HG03575 (cell line): ENCODE data around the gene ACSM2B.
"Not testable (repeated sequence)": the region's sequence is repeated elsewhere in the genome, so short reads cannot be mapped to it uniquely, and the experiment has no call there.

Experiments
- ATAC-seq: cut with Tn5 transposase; IDR thresholded peaks from one replicate; pipeline ENCODE4 v1.9.1; 2021; ENCODE audit not compliant: unreplicated experiment, insufficient number of reproducible peaks, low FRiP score; ENCODE audit errors: extremely low read depth

The ACSM2B gene

DNA sequence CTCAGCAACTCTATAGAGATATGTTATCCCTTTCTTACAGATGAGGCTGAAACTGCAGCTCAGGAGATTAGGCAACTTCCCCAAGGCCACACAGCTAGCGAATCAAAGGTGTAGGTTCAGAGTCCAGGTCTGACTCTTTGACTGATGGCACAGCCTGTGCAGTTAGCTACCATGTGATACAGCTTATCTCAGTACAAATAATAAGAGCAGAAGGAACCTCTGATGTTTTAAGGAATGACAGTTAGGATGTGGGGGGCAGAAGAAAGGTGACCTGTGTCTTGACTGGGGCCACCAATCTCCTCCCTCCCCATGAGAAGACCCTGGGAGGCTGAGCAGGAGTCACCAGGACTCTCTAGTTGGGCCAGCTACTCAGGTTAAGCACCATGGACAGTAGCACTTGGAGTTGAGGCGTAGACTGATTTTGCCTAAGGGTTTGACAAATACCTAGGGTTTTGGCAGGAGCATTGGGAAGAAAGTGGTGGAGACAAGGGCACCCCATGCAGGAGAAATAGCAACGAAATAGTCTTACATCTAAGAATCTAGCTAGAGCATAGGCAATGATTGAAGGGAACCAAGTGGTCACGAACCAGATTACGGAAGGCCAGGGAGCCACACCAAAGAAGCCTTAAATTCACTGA lies 22.8 kb upstream of the ACSM2B start:
- no peak for ATAC-seq

DNA sequence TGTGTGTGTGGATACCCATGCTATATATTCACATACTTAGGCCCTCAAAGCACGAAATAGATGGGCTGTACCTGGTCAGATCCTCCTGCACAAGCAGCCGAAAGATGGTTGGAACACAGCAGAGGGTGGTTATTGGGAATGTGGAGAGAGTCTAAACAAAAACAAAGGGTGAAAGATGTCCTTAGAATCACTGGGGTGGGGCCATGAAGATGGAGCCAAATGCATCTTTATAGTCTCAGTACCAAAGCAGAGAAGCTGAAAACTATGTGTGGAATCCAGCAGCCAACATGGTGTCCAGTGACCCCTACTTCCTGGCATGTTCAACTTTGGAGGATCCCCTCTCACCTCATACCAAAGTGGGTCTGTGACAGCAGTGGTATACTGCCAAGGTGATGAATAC lies 19.5 kb upstream of the ACSM2B start:
- ATAC-seq, result not testable (repeated sequence)

DNA sequence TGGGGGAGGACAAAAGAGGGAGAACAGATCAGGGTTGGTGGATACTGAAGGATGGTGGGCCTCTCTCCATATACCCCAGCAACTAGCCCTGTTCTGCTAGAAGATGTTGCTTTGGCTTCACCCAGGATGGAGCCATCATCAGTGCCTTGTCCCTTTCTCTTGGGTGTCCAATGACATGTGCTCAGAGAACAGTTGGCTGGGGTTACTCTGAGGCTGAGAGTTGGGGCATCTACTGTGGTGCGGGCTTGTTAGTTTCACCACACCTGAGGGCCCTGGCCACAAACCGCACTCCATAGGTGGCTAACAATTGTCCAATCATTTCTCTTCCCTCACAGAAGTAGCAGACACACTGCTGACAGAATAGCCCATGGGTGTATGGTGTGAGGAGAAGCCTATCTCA lies 18.9 kb upstream of the ACSM2B start:
- ATAC-seq, result not testable (repeated sequence)

DNA sequence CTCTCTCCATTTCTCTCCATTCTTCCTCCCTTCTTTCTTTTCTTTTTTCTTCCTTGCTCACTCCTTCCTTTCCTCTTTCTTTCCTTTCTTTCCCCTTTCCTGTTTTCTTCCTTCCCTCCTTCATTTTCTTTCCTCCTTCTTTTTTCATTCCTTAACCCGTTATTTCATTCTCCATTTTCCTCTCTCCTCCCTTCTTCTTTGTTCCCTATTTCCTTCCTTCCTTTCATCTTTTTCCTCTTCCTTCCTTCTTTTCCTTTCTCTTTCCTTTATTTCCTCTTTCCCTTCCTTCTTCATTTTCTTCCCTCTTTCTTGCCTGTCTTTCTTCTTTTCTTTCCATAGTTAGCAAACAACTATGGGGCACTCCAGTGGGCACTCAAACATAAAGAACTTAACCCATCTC lies 16.6 kb upstream of the ACSM2B start:
- not testable (repeated sequence) for ATAC-seq

DNA sequence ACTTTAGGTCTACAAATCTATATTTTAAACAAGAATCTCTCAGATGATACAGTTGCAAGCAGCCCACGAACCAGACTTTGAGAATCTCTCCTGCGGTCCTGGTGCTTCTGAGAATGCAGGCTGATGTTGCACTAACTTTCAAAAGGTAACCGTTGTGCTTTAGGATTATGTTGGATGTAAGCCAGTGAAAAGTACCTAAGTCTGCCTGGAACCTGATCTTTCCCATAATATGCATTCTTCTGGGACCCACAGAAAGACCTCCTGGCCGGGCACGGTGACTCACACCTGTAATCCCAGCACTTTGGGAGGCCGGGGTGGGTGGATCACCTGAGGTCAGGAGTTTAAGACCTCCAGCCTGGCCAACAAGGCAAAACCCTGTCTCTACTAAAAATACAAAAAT lies 13.3 kb upstream of the ACSM2B start:
- not testable (repeated sequence) for ATAC-seq

DNA sequence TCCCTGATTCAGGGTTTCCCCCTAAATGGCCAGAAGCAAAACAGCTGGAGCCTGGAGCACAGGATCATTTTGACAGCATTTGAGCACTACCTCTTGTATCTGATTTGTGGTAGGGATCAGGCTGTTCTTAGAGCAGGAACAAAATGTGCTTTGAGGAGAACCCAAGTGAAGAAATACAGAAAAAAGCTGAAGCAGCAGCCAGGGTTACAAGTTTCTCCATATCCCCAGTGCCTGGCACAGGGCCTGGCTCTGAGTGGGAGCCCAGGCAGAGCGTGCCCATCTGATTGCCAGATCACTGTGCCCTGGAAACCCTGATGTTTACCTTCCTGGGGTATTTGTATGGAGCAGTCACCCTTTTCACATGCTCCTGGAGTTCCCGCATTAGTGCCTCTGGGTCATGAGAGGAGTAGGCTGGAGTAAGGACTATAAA lies 11.5 kb upstream of the ACSM2B start:
- not testable (repeated sequence) for ATAC-seq

DNA sequence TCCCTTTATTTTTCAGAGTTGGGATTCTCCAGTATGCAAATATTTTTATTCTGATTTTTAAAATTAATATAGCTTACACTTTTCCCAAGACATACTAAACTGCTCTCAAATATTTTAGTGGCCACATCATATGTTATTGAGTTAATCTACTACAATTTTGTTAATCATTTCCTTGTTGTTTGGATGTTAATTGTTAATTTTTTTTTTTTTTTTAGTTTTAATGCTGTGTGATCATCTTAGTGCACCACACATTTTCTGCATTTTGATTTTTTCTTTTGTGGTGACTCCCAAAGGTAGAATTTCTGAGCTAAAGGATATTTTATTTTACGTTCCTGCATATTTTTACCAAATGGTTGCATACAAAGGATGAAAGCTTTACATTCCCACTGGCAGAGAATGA lies 10.5 kb upstream of the ACSM2B start:
- ATAC-seq, result not testable (repeated sequence)

DNA sequence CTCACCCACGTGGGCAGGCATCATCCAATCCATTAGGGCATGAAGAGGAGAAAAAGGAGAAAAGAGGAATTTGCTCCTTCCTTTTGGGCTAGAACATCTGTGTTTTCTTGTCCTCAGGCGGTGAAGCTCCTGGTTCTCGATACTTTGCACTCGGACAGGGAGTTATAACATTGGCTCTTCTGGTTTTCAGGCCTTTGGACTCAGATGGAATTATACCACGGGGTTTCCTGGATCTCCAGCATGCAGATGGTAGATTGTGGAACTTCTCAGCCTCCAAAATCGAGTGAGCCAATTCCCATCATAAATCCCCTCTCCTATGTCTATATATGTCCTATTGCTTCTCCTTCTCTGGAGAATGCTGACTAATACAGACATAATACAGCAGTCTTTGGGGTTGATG lies 9.9 kb upstream of the ACSM2B start:
- not testable (repeated sequence) for ATAC-seq

DNA sequence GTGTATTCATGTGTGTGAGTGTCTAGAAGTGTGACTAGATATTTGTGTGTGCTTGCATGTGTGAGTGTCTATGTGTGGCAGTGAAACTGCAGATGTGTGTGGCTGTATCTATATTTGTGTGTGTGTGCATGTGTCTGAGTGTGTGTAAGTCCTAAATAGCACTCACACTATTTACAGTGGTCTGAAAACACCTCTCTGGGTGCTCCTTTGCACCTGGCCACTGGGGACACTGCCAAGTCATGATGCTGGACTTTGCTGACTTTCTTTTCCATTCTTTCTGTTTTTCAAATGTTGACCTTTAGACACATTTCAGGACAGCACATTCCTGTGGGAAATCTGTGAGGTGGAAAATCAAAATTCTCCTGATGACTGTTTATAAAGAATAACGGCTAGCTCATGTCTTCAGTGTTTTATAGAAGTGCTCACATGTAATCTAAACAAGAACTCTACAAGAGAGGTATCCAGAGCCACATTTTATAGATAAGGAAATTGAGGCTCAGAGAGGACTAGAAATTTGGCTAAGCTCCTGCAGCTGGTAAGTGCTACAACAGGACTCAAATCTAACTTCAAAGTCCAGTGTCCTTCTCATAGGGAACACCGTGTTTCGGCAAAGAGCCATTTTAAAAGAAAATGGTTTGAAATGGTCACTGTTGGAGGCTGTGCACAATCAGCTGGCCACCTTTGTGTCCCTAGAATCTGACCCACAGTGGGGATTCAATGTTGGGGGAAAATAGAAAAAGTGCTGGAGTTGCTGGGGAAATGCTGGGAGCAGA lies 4.5 kb upstream of the ACSM2B start:
- ATAC-seq, result not testable (repeated sequence)

DNA sequence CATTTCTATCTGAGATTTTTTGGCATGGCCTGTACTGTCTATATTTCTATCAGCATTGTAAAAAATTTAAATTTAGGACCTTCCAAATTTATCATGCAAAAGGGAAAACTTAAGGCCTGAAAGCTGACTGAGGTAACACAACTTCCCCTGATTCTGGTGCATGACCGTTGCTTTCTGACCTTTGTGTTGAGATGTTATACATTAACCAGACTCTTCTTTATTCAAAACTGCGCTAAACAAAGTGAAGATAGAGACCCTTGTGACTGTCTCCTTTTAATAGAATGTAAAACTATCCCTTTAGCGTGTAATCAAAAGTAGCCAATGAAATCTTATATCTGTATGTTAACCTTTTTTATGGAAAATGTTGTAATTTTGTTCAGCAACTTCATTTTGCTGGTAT lies 1.9 kb upstream of the ACSM2B start:
- ATAC-seq, result not testable (repeated sequence)

DNA sequence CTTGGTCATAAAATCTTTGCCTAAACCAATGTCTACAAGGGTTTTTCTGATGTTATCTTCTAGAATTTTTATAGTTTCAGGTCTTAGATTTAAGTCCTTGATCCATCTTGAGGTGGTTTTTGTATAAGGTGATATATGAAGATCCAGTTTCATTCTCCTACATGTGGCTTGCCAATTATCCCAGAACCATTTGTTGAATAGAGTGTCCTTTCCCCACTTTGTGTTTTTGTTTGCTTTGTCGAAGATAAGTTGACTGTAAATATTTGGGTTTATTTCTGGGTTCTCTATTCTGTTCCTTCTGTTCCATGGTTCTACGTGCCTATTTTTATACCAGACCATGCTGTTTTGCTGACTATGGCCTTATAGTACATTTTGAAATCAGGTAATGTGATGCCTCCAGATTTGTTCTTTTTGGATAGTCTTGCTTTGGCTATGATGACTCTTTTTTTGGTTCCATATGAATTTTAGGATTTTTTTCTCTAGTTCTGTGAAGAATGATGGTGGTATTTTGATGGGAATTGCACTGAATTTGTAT lies 7.0 kb downstream of the ACSM2B start:
- ATAC-seq, result not testable (repeated sequence)

DNA sequence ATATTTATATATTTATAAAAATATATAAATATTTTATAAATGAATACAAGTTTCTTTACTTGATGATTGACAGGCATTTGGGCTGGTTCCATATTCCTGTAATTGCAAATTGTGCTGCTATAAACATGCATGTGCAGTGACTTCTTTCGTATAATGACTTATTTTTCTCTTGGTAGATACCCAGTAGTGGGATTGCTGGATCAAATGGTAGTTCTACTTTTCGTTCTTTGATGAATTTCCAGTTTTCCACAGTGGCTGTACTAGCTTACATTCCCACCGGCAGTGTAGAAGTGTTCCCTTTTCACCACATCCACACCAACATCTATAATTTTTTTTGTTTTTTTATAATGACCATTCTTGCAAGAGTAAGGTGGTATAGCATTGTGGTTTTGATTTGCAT lies 7.8 kb downstream of the ACSM2B start:
- no peak for ATAC-seq

DNA sequence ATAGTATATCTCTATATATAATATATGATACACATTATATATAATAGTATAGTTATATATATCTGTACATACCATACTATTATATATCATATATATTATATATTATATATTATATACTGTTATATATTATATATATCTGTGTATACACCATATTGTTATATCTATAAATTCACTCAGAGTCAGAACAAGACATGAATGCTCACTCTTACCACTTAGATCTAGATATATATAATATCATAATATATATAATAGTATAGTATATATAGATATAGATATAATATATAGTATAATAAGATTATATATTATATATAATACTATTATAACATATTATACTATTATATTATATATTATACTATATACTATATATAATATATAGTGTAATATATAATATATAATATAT lies 9.3 kb downstream of the ACSM2B start:
- no peak for ATAC-seq

DNA sequence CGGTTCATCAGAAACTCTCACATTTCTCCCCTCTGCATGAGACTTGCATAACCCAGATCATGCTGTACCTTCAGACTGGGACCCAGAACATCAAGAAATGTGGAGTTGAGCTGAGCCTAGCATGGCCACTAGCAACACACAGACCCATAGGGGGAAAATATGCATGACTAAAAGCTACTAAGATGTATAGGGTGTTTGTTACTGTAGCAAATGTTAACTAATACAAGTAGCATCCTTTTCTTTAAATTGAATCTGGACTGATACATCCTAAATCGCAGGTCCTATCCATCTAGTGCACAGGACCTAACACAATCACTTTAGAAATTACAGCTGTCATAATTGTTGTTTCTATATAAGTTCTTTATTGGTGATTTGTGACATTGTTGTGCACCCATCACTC lies 10.8 kb downstream of the ACSM2B start:
- ATAC-seq, result not testable (repeated sequence)

DNA sequence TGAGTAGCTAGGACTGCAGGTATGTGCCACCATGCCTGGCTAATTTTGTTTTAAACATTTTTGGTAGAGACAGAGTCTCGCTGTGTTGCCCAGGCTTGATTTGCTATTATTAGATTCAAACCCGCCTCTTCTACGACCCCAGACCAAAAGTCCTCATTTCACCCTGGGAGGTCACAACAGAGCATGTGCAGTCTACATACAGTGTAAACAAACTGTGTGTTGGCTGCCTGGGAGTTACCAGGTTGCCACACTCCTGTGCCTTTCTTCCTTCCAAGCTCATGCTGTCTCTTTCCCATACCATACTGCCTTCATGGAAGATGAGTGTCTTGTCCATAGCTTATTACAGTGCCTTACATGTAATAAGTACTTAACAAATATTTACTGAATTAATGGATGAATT lies 11.9 kb downstream of the ACSM2B start:
- not testable (repeated sequence) for ATAC-seq

DNA sequence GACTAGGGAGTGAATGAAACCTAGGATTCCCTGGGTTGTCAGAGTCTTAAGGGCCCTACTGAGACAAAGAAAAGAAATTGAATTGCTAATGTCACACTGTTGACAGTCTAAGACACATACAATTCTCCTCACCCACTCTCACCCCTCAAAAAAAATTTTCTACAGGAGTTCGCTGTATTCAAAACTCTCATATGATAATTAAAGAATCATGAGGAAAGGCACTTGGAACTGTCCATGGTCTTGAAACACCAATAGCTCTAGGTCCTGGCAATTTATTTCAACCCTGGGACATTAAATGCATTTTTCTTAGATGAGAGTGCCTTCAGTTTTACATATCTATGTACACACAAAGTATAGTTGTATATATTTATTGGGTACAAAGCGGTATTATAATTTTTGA lies 20.5 kb downstream of the ACSM2B start:
- ATAC-seq, result not testable (repeated sequence)

DNA sequence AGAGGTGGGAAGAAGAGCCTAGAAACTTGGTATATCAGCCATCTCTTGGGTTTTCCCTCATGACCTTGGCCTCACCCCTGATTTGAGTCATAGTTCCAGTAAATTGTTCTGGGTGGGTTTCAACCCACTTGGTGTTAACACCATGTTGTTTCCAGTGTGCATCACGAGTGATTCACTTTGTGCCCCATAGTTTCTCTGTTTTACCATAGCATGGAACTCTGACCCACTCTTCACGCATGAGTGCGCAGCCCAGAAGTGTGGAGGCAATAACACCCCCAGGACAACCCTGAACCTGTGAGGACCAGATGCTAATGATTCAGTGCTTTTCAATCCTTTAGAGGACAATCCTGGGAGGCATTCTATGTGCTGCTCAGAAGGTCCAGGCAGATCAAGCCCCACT lies 21.5 kb downstream of the ACSM2B start:
- ATAC-seq, result not testable (repeated sequence)

DNA sequence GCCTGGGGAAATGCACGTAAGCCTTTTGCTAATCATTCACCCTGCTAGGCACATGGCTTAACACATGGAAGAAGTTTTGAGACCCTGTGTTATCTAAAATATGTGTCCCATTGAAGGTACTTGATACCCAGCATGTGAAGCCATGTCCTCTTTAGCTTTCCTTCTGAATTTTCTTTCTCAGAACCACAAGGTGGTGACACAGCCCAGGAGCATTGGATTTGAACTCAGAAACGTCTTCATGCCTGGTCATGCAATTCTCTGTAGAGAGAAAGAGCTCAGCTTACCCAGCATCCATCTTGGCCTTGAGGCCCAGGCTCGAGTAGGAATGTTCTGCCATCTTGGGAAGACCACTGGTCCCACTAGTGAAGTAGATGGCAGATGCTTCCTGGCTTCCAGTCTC lies 22.7 kb downstream of the ACSM2B start:
- not testable (repeated sequence) for ATAC-seq

DNA sequence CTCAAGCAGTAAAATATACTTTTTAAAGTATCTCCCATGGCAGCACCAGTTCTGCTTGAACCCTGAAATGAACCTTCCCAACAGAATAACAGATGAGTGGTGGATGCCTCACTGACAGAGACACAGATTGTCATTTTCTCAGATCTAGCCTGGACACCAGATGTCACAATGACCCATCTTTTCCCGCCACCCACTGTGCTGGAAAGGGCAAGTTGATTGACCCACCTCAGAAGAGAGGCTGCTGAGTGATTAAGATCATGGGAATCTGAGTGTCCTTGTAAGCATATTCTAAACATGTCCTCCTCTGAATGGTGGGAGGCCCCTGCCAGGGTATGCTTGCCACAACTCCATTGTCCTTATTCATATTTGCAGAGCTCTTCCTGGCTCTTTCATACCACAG lies 29.2 kb downstream of the ACSM2B start:
- ATAC-seq, result not testable (repeated sequence)

DNA sequence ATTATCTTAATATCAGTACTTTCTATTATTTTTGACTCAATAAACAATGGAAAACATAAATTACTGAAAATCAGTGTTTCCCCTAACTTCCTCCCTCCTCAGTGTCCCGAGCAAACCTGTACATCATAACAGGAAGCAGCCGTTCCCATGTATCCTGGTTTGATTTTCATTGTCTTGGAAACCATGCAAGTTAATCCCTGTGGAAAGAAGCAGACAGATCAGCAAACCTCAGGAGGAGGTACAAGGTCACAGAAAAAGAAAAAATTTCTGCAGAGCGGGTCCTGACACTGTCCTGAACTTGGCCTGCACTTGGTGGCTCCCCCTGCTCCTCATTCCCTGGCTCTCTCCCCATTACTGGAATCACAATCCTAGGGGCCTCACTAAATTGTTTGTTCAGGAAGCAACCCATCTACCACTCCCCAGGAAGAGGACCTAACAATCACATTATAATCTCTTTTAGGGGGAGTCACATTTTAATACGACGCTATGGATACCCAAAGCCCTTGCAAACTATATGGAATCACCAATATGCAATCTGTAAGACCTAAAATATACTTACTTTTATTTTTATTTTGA lies 29.8 kb downstream of the ACSM2B start:
- not testable (repeated sequence) for ATAC-seq
